ENCODE data around the gene LRRC27. TPM values are rescaled to one million over a fixed set of nuclear protein-coding genes. Genes with fewer than 3 reads are reported as not detected.

LRRC27 gene
- total and polyA plus RNA-seq, 7 donors, result 2.2 to 8.3 (median 2.5) TPM

DNA sequence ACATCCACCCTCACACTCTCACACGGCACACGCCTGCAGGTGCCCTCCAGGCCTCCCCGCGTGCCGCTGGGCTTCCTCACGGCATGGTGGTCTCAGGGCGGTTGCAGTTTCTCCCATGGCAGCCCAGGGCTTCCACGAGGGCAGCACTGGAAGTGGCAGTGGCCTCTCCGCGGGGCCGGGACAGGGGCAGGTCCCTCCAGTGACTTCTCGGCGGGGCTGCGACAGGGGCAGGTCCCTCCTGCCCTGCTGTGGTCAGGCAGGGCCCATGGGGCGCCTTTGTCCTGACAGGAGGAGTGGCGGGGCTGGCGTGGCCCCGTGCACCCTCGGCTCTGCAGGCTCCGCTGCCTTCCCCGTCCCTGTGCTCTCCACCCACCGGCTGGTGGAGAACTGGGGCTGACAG lies 84.0 kb downstream of the LRRC27 start:
- TF ChIP-seq, protein P1, sequence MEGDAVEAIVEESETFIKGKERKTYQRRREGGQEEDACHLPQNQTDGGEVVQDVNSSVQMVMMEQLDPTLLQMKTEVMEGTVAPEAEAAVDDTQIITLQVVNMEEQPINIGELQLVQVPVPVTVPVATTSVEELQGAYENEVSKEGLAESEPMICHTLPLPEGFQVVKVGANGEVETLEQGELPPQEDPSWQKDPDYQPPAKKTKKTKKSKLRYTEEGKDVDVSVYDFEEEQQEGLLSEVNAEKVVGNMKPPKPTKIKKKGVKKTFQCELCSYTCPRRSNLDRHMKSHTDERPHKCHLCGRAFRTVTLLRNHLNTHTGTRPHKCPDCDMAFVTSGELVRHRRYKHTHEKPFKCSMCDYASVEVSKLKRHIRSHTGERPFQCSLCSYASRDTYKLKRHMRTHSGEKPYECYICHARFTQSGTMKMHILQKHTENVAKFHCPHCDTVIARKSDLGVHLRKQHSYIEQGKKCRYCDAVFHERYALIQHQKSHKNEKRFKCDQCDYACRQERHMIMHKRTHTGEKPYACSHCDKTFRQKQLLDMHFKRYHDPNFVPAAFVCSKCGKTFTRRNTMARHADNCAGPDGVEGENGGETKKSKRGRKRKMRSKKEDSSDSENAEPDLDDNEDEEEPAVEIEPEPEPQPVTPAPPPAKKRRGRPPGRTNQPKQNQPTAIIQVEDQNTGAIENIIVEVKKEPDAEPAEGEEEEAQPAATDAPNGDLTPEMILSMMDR (IDR thresholded peaks at IDR 0.05), result no peak
- no peak overlapping the region for H3K27ac ChIP-seq
- H3K4me3 ChIP-seq, result no peak overlapping the region
- H3K27me3 ChIP-seq (ENCODE audit: insufficient read depth in 3 of 3, low read length in 2 of 3), result no peaks in the 10 kb centered on the region
- H3K4me1 ChIP-seq, result peaks cover 51% of the 10 kb centered on the region
- H3K36me3 ChIP-seq (ENCODE audit: insufficient read depth in 1 of 2, low read depth in 1 of 2), result no peaks in the 10 kb centered on the region
- intact Hi-C loops (cut with DNase I), result no loop called here
- DNase-seq (no peak), ATAC-seq (no peak)
- H3K9me3 ChIP-seq, result no peaks in the 10 kb centered on the region
- WGBS, 3 donors, result 96 to 98% (median 98%) methylated on average over 18 to 22 of the region's 22 CpGs

- ATAC-seq (no peak), DNase-seq (no peak)
- Histone ChIP-seq H3K9me3 (no peaks in the 10 kb centered on the region), H3K27me3 (ENCODE audit: insufficient read depth in 3 of 3, low read length in 2 of 3) (no peaks in the 10 kb centered on the region), H3K27ac (no peak overlapping the region), H3K4me1 (peaks cover 59% of the 10 kb centered on the region), H3K4me3 (no peak overlapping the region), H3K36me3 (ENCODE audit: insufficient read depth in 1 of 2, low read depth in 1 of 2) (no peaks in the 10 kb centered on the region)
- TF ChIP-seq, protein P1 (IDR thresholded peaks at IDR 0.05), result no peak
- WGBS, 3 donors, result 77 to 89% (median 82%) methylated on average over 29 to 32 of the region's 32 CpGs
- intact Hi-C loops (cut with DNase I), result no loop called here
Observed at GRCh38 chr10:132416566-132417256, 84.7 kb downstream of the LRRC27 start.

DNA sequence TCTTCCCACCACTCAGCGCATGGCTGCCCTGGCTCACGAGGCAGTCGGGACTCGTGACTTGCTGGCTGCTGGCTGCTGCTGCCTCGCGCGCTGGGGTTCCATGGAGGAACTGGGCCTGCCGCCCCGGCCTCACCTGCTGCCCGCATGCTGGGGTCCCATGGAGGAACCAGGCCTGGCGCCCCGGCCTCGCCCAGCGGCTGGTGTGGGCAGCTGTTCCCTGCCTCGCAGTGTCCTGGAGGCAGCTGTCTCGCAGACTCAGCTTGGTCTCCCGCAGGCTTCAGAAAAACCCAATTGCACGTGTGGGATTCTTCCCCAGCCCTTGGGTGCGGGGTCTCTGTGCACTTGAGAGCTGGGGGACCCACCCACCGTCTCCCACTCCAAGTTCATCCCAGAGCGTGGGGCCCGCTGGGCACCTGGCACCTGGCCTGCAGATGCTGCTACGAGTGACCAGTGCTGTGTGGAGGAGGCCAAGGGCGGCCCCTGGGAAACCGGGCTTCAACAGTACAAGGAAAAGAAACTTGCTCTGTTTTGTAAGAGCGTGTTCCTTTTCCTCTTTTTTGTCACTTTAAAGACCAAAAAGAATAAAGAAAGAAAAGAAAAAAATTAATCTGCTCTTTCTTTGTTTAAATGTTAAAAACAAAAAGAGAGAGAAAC lies 85.4 kb downstream of the LRRC27 start:
- TF ChIP-seq, protein P1 (IDR thresholded peaks at IDR 0.05), result no peak
- Histone ChIP-seq H3K9me3 (no peaks in the 10 kb centered on the region), H3K27me3 (ENCODE audit: insufficient read depth in 3 of 3, low read length in 2 of 3) (no peaks in the 10 kb centered on the region), H3K36me3 (ENCODE audit: insufficient read depth in 1 of 2, low read depth in 1 of 2) (no peaks in the 10 kb centered on the region), H3K4me3 (no peak overlapping the region), H3K4me1 (peaks cover 63% of the 10 kb centered on the region), H3K27ac (no peak overlapping the region)
- intact Hi-C loops (cut with DNase I), result no loop called here
- DNase-seq (no peak), ATAC-seq (no peak)
- WGBS, 3 donors, result 51 to 64% (median 57%) methylated on average over 25 to 26 of the region's 26 CpGs

DNA sequence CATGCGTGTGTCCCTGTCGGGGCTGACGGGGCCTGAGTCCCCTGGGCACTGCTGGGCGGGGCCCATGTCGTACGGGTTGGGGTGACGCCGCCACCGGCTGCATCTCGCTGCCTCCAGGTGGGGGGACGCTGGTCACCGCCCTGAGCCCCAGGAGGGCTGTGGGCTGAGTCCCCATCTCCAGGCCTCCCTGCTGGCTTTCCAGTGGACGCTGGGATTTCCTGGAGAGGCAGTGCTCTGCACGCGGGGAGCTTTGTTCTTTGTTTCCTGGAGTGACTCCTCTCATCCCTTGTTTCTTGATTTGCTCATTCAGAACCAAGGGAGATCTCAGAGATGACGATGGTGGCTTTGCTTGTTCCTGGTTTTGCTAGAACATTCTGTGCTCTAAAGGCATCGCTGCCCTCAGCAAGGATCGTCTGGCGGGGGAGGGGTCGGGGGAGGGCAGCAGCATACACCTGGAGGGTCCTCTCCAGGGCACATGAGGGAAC lies 86.0 kb downstream of the LRRC27 start:
- DNase-seq (no peak), ATAC-seq (no peak)

More for the DNA sequence above, 86.0 kb downstream of the LRRC27 start:
- WGBS, 3 donors, result 75 to 78% (median 77%) methylated on average over 20 of the region's 20 CpGs
- intact Hi-C loops (cut with DNase I), result no loop called here
- Histone ChIP-seq H3K27ac (no peak overlapping the region), H3K9me3 (no peaks in the 10 kb centered on the region), H3K4me3 (no peak overlapping the region), H3K4me1 (peaks cover 57% of the 10 kb centered on the region), H3K36me3 (ENCODE audit: insufficient read depth in 1 of 2, low read depth in 1 of 2) (no peaks in the 10 kb centered on the region), H3K27me3 (ENCODE audit: insufficient read depth in 3 of 3, low read length in 2 of 3) (no peaks in the 10 kb centered on the region)
- TF ChIP-seq, protein P1 (IDR thresholded peaks at IDR 0.05), result no peak
